Lower lobe of right lung (tissue), 2 donors: Measurements from ENCODE around the gene PRCP. TPM values are rescaled to one million over a fixed set of nuclear protein-coding genes. Genes with fewer than 3 reads are reported as not detected.

ENCODE experiments used
- ATAC-seq, 2 donors: fragments of 200-7000 bp; cut with Tn5 transposase; one replicate each; pipeline ENCODE4 v1.9.1; 2020 to 2022; ENCODE audit warnings: mild to moderate bottlenecking in 2 of 2, moderate library complexity in 2 of 2
- DNase-seq: peaks from one replicate; pipeline ENCODE4 v3.0.0-alpha.2; 2020
- H3K27ac ChIP-seq: fragments of 200-600 bp; one replicate; pipeline ENCODE4 v1.8.0; 2022
- H3K27me3 ChIP-seq: fragments of 200-600 bp; one replicate; pipeline ENCODE4 v1.8.0; 2022; ENCODE audit warnings: low read depth
- H3K36me3 ChIP-seq: fragments of 200-600 bp; one replicate; pipeline ENCODE4 v1.8.0; 2022; ENCODE audit warnings: mild to moderate bottlenecking
- H3K4me1 ChIP-seq: fragments of 200-600 bp; one replicate; pipeline ENCODE4 v1.8.0; 2022
- H3K4me3 ChIP-seq: fragments of 200-600 bp; one replicate; pipeline ENCODE4 v1.8.0; 2022; ENCODE audit warnings: mild to moderate bottlenecking
- H3K9me3 ChIP-seq: fragments of 200-600 bp; one replicate; pipeline ENCODE4 v1.8.0; 2022
- CTCF ChIP-seq: fragments of 200-600 bp; IDR thresholded peaks from one replicate; pipeline ENCODE4 v1.8.0; 2022; ENCODE audit warnings: antibody characterized with exemption, mild to moderate bottlenecking
- intact Hi-C: fragments of 100-400 bp; cut with DNase I; formaldehyde crosslinking; loops from one replicate; pipeline ENCODE4 v1.11.0; 2022
- total RNA-seq: library from RNA; stranded (reverse); fragmentation: NEBNext Ultra II Directional; extraction: Animal tissue kit (Norgen Biotek cat#: 25700); gene quantifications from one replicate; pipeline ENCODE4 v1.2.1, GENCODE V29; 2021
- donor health status: DM: no; HTN: yes; CAD: no; lungs with severe emphysema.

The PRCP gene
- total RNA-seq, 1 donor from 2014 or later, result 67.9 TPM

- H3K27me3 ChIP-seq, result no peaks in the 10 kb centered on the region
- H3K4me3 ChIP-seq, result no peak overlapping the region
- TF ChIP-seq CTCF, result no peak
- ATAC-seq, result no peak
- no peaks in the 10 kb centered on the region for H3K36me3 ChIP-seq
- H3K4me1 ChIP-seq, result no peaks in the 10 kb centered on the region
- intact Hi-C loops, result no loop called here
- no peak for DNase-seq
- no peak overlapping the region for H3K27ac ChIP-seq
- H3K9me3 ChIP-seq, result no peaks in the 10 kb centered on the region
These were observed 42.1 kb upstream of the PRCP start for GRCh38 chr11:82942376-82942775.

GRCh38 chr11:82939456-82939855, 39.2 kb upstream of the PRCP start:
- no peak overlapping the region for H3K4me3 ChIP-seq
- TF ChIP-seq CTCF, result no peak
- H3K4me1 ChIP-seq, result no peaks in the 10 kb centered on the region
- no peak for ATAC-seq
- H3K9me3 ChIP-seq, result no peaks in the 10 kb centered on the region
- DNase-seq, result no peak
- no peaks in the 10 kb centered on the region for H3K36me3 ChIP-seq
- intact Hi-C loops, result no loop called here
- H3K27me3 ChIP-seq, result no peaks in the 10 kb centered on the region
- no peak overlapping the region for H3K27ac ChIP-seq

GRCh38 chr11:82937554-82937953, 37.3 kb upstream of the PRCP start:
- no peaks in the 10 kb centered on the region for H3K27me3 ChIP-seq
- no peak overlapping the region for H3K27ac ChIP-seq
- intact Hi-C loops, result no loop called here
- ATAC-seq, result no peak
- no peaks in the 10 kb centered on the region for H3K4me1 ChIP-seq
- TF ChIP-seq CTCF, result no peak
- H3K9me3 ChIP-seq, result no peaks in the 10 kb centered on the region
- no peak overlapping the region for H3K4me3 ChIP-seq
- no peaks in the 10 kb centered on the region for H3K36me3 ChIP-seq
- DNase-seq, result no peak

GRCh38 chr11:82936261-82936660, 36.0 kb upstream of the PRCP start:
- DNase-seq, result no peak
- ATAC-seq, result no peak
- Histone ChIP-seq H3K27ac (no peak overlapping the region), H3K36me3 (no peaks in the 10 kb centered on the region), H3K27me3 (no peaks in the 10 kb centered on the region), H3K4me3 (no peak overlapping the region), H3K4me1 (no peaks in the 10 kb centered on the region), H3K9me3 (no peaks in the 10 kb centered on the region)
- no peak for TF ChIP-seq CTCF
- intact Hi-C loops, result no loop called here

- TF ChIP-seq CTCF, result no peak
- no peak for ATAC-seq
- Histone ChIP-seq H3K4me3 (no peak overlapping the region), H3K9me3 (no peaks in the 10 kb centered on the region), H3K27me3 (no peaks in the 10 kb centered on the region), H3K27ac (no peak overlapping the region), H3K36me3 (no peaks in the 10 kb centered on the region), H3K4me1 (no peaks in the 10 kb centered on the region)
- DNase-seq, result no peak
- intact Hi-C loops, result no loop called here
These were observed 32.3 kb upstream of the PRCP start for GRCh38 chr11:82932564-82932963.

- Histone ChIP-seq H3K4me3 (no peak overlapping the region), H3K27ac (no peak overlapping the region), H3K9me3 (no peaks in the 10 kb centered on the region), H3K4me1 (no peaks in the 10 kb centered on the region), H3K36me3 (no peaks in the 10 kb centered on the region), H3K27me3 (no peaks in the 10 kb centered on the region)
- no peak for ATAC-seq
- no peak for TF ChIP-seq CTCF
- intact Hi-C loops, result no loop called here
- DNase-seq, result no peak
These were observed 30.5 kb upstream of the PRCP start for GRCh38 chr11:82930734-82931133.
